Suppressor macrophage treated with lipopolysaccharide for 4 hours (primary cell): ENCODE data around the gene EPHB2.

Source experiments
- DNase-seq: peaks from one replicate; pipeline ENCODE4 v3.0.0-alpha.2; 2020

EPHB2 gene

GRCh38 chr1:22824466-22824865 is 113.8 kb downstream of the EPHB2 start:
- no peak for DNase-seq

GRCh38 chr1:22824975-22825374 is 114.3 kb downstream of the EPHB2 start:
- no peak for DNase-seq

GRCh38 chr1:22825486-22826189 is 115.0 kb downstream of the EPHB2 start:
- no peak for DNase-seq

GRCh38 chr1:22826604-22827580 is 116.3 kb downstream of the EPHB2 start:
- DNase-seq: no peak

- DNase-seq: no peak
Observed at GRCh38 chr1:22827666-22828483, 117.2 kb downstream of the EPHB2 start.

- DNase-seq: peak; percentile 49
Observed at GRCh38 chr1:22828484-22829308, 118.1 kb downstream of the EPHB2 start.

- DNase-seq: no peak
Observed at GRCh38 chr1:22829309-22829989, 118.8 kb downstream of the EPHB2 start.

- no peak for DNase-seq
Observed at GRCh38 chr1:22830041-22830566, 119.5 kb downstream of the EPHB2 start.

GRCh38 chr1:22830757-22831340 is 120.2 kb downstream of the EPHB2 start:
- peak; percentile 27 for DNase-seq

- DNase-seq: peak; percentile 90
Observed at GRCh38 chr1:22831729-22832413, 121.2 kb downstream of the EPHB2 start.

- DNase-seq: no peak
Observed at GRCh38 chr1:22832414-22832786, 121.8 kb downstream of the EPHB2 start.

GRCh38 chr1:22833699-22834098 is 123.1 kb downstream of the EPHB2 start:
- no peak for DNase-seq

- peak; percentile 48 for DNase-seq
Observed at GRCh38 chr1:22834420-22834819, 123.8 kb downstream of the EPHB2 start.

GRCh38 chr1:22835636-22836319 is 125.1 kb downstream of the EPHB2 start:
- DNase-seq: no peak

- DNase-seq: no peak
Observed at GRCh38 chr1:22836850-22837249, 126.2 kb downstream of the EPHB2 start.

- no peak for DNase-seq
Observed at GRCh38 chr1:22837332-22837731, 126.7 kb downstream of the EPHB2 start.

GRCh38 chr1:22838965-22839364 is 128.3 kb downstream of the EPHB2 start:
- DNase-seq: no peak

GRCh38 chr1:22839806-22840205 is 129.2 kb downstream of the EPHB2 start:
- DNase-seq: no peak

- DNase-seq: no peak
Observed at GRCh38 chr1:22841142-22841541, 130.5 kb downstream of the EPHB2 start.

GRCh38 chr1:22841860-22842281 is 131.2 kb downstream of the EPHB2 start:
- no peak for DNase-seq
